Gastroesophageal sphincter (tissue), 4 donors: Measurements from ENCODE around the gene WDR75. TPM values are rescaled to one million over a fixed set of nuclear protein-coding genes. Genes with fewer than 3 reads are reported as not detected.
"Not testable (repeated sequence)": the region's sequence is repeated elsewhere in the genome, so short reads cannot be mapped to it uniquely, and the experiment has no call there.

Experiments
- ATAC-seq: fragments of 150-250 bp; one replicate; pipeline ENCODE4 v1.9.1; 2016; ENCODE audit warnings: mild to moderate bottlenecking, moderate library complexity
- H3K27ac ChIP-seq, 4 donors: fragments of 200-600 bp; sonication (generic) in 3 of 4; 1 replicate in 3 of 4; 2 replicates in 1 of 4; pipeline ENCODE4 v1.5.1; 2016 to 2019
- H3K27me3 ChIP-seq: fragments of 200-600 bp; sonication (generic); one replicate; pipeline ENCODE4 v1.5.1; 2019
- H3K36me3 ChIP-seq, 2 donors: fragments of 200-600 bp; sonication (generic); one replicate each; pipeline ENCODE4 v1.5.1; 2019; ENCODE audit warnings: control low read depth in 1 of 2
- H3K4me1 ChIP-seq, 3 donors: fragments of 200-600 bp; sonication (generic); 1 replicate in 2 of 3; 2 replicates in 1 of 3; pipeline ENCODE4 v1.5.1; 2016 to 2019; ENCODE audit warnings: control low read depth in 2 of 3
- H3K4me3 ChIP-seq, 2 donors: fragments of 200-600 bp; sonication (generic); one replicate each; pipeline ENCODE4 v1.5.1; 2019; ENCODE audit warnings: mild to moderate bottlenecking in 1 of 2, moderate library complexity in 1 of 2
- H3K9me3 ChIP-seq, 3 donors: fragments of 200-600 bp; sonication (generic); one replicate each; pipeline ENCODE4 v1.5.1; 2017 to 2019; ENCODE audit warnings: control low read depth in 2 of 3
- EP300 ChIP-seq: sonication (generic); formaldehyde crosslinking; IDR thresholded peaks from one replicate; pipeline ENCODE4 v1.6.1; 2017; ENCODE audit warnings: antibody characterized with exemption, mild to moderate bottlenecking
- POLR2A ChIP-seq, 2 donors: fragments of 450-650 bp; IDR thresholded peaks; one replicate each; pipeline ENCODE4 v1.6.1; 2017; ENCODE audit warnings: antibody characterized with exemption in 2 of 2, mild to moderate bottlenecking in 2 of 2, moderate library complexity in 1 of 2
- POLR2AphosphoS5 ChIP-seq: sonication (generic); formaldehyde crosslinking; IDR thresholded peaks from one replicate; pipeline ENCODE4 v1.6.1; 2017; ENCODE audit warnings: antibody characterized with exemption
- WGBS, 2 donors: methylation state at CpG; one replicate each; pipeline ENCODE4 v1.1.5; 2018; ENCODE audit warnings: low coverage in 1 of 2; 5-methylcytosine and 5-hydroxymethylcytosine counted together
- total RNA-seq, 4 donors: library from RNA; depleted of rRNA; stranded (reverse); fragments of >200 nt; gene quantifications; one replicate each; pipeline ENCODE4 v1.1.0, GENCODE V29; 2016
- TF ChIP-seq, protein P1 (sequence below), 4 experiments: fragments of 200-600 bp in 2 of 4; fragments of 450-650 bp in 2 of 4; sonication (generic) in 1 of 4; IDR thresholded peaks; one replicate each; pipeline ENCODE4 v1.5.1; 2017 to 2019; ENCODE audit warnings: antibody characterized with exemption in 4 of 4, mild to moderate bottlenecking in 2 of 4, moderate library complexity in 2 of 4

The WDR75 gene
- total RNA-seq, 4 donors from 2014 or later = 19.7 to 42.6 (median 28.3) TPM

DNA sequence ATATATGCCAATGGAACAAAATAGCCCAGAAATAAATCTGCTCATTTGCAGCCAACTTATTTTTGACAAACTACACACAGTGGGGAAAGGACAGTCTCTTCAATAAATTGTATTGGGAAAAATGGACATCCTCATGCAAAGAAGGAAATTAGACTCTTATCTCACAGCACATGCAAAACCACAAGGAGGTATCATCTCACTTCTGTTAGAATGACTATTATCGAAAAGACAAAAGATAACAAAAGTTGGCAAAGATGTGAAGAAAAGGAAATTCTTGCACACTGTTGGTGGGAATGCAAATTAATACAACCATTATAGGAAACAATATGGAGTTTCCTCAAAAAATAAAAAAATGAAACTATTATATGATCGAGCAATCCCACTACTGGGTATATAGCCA is 16.3 kb upstream of the WDR75 start:
- no peak for ATAC-seq
- TF ChIP-seq POLR2AphosphoS5 (no peak), EP300 (no peak), POLR2A (IDR thresholded peaks at IDR 0.05) (no peak)
- TF ChIP-seq, protein P1, sequence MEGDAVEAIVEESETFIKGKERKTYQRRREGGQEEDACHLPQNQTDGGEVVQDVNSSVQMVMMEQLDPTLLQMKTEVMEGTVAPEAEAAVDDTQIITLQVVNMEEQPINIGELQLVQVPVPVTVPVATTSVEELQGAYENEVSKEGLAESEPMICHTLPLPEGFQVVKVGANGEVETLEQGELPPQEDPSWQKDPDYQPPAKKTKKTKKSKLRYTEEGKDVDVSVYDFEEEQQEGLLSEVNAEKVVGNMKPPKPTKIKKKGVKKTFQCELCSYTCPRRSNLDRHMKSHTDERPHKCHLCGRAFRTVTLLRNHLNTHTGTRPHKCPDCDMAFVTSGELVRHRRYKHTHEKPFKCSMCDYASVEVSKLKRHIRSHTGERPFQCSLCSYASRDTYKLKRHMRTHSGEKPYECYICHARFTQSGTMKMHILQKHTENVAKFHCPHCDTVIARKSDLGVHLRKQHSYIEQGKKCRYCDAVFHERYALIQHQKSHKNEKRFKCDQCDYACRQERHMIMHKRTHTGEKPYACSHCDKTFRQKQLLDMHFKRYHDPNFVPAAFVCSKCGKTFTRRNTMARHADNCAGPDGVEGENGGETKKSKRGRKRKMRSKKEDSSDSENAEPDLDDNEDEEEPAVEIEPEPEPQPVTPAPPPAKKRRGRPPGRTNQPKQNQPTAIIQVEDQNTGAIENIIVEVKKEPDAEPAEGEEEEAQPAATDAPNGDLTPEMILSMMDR (IDR thresholded peaks at IDR 0.05) = no peak
- 86 to 88% methylated on average over 2 of the region's 2 CpGs for WGBS, 2 donors
- Histone ChIP-seq H3K9me3 (no peaks in the 10 kb centered on the region), H3K4me1 (no peaks in the 10 kb centered on the region), H3K36me3 (no peaks in the 10 kb centered on the region), H3K27me3 (no peaks in the 10 kb centered on the region), H3K27ac (no peak overlapping the region), H3K4me3 (no peak overlapping the region)

GRCh38 chr2:189425676-189426075 is 15.6 kb upstream of the WDR75 start:
- 100% methylated on average over 1 of the region's 1 CpG for WGBS, 2 donors
- no peaks in the 10 kb centered on the region for H3K4me1 ChIP-seq

GRCh38 chr2:189426886-189427285 is 14.4 kb upstream of the WDR75 start:
- no peak overlapping the region for H3K4me3 ChIP-seq
- no peaks in the 10 kb centered on the region for H3K9me3 ChIP-seq
- no peaks in the 10 kb centered on the region for H3K4me1 ChIP-seq
- TF ChIP-seq POLR2A (IDR thresholded peaks at IDR 0.05) = no peak
- TF ChIP-seq, protein P1 (IDR thresholded peaks at IDR 0.05) = no peak
- TF ChIP-seq POLR2AphosphoS5 = no peak
- TF ChIP-seq EP300 = no peak
- H3K27ac ChIP-seq = no peak overlapping the region
- H3K27me3 ChIP-seq = no peaks in the 10 kb centered on the region
- no CpG with 5 or more reads among the region's 2 CpGs for WGBS, 2 donors
- H3K36me3 ChIP-seq = no peaks in the 10 kb centered on the region
- ATAC-seq = no peak

More at GRCh38 chr2:189425676-189426075, 15.6 kb upstream of the WDR75 start:
- ATAC-seq = no peak
- H3K27ac ChIP-seq = no peak overlapping the region
- no peaks in the 10 kb centered on the region for H3K27me3 ChIP-seq
- no peaks in the 10 kb centered on the region for H3K9me3 ChIP-seq
- H3K36me3 ChIP-seq = no peaks in the 10 kb centered on the region
- TF ChIP-seq, protein P1 (IDR thresholded peaks at IDR 0.05) = no peak
- TF ChIP-seq EP300 = no peak
- no peak for TF ChIP-seq POLR2AphosphoS5
- TF ChIP-seq POLR2A (IDR thresholded peaks at IDR 0.05) = no peak
- H3K4me3 ChIP-seq = no peak overlapping the region

DNA sequence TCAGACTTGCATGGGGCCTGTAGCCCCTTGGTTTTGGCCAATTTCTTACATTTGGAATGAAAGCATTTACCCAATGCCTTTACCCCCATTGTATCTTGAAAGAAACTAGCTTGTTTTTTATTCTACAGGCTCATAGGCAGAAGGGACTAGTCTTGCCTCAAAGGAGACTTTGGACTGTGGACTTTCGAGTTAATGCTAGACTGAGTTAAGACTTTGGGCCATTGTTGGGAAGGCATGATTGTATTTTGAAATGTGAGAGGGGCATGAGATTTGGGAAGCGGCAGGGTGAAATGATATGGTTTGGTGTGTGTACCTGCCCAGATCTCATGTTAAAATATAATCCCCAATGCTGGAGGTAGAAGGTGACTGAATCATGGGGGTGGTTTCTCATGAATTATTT is 13.4 kb upstream of the WDR75 start:
- ATAC-seq = no peak
- Histone ChIP-seq H3K27me3 (no peaks in the 10 kb centered on the region), H3K9me3 (no peaks in the 10 kb centered on the region), H3K4me3 (no peak overlapping the region), H3K27ac (no peak overlapping the region), H3K36me3 (no peaks in the 10 kb centered on the region), H3K4me1 (no peaks in the 10 kb centered on the region)
- TF ChIP-seq POLR2A (IDR thresholded peaks at IDR 0.05) (no peak), POLR2AphosphoS5 (no peak), EP300 (no peak)
- TF ChIP-seq, protein P1 (IDR thresholded peaks at IDR 0.05) = no peak
- 100% methylated on average over 2 of the region's 2 CpGs; no CpG with 5 or more reads in 1 of the 2 donors for WGBS, 2 donors

- not testable (repeated sequence) for H3K9me3 ChIP-seq, H3K27me3 ChIP-seq, H3K4me1 ChIP-seq, ATAC-seq, H3K27ac ChIP-seq, H3K36me3 ChIP-seq, H3K4me3 ChIP-seq
- no CpG with 5 or more reads among the region's 2 CpGs for WGBS, 2 donors
Measured at GRCh38 chr2:189430448-189430847, 10.8 kb upstream of the WDR75 start.

DNA sequence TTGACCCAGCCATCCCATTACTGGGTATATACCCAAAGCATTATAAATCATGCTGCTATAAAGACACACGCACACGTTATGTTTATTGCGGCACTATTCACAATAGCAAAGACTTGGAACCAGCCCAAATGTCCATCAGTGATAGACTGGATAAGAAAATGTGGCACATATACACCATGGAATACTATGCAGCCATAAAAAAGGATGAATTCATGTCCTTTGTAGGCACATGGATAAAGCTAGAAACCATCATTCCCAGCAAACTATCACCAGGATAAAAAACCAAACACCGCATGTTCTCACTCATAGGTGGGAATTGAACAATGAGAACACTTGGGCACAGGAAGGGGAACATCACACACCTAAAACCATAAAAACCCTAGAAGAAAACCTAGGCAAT is 5.5 kb upstream of the WDR75 start:
- not testable (repeated sequence) for H3K4me1 ChIP-seq, H3K27ac ChIP-seq, H3K4me3 ChIP-seq, H3K36me3 ChIP-seq, H3K27me3 ChIP-seq, H3K9me3 ChIP-seq, ATAC-seq
- 90 to 100% methylated on average over 3 to 4 of the region's 4 CpGs for WGBS, 2 donors
